GM19238 (cell line): ENCODE measurements around the gene ACTN4.

ENCODE experiments used
- DNase-seq: peaks from one replicate; pipeline ENCODE4 v3.0.0; 2011; ENCODE audit warnings: low spot score; ENCODE audit not compliant: insufficient read length

The ACTN4 gene

DNA sequence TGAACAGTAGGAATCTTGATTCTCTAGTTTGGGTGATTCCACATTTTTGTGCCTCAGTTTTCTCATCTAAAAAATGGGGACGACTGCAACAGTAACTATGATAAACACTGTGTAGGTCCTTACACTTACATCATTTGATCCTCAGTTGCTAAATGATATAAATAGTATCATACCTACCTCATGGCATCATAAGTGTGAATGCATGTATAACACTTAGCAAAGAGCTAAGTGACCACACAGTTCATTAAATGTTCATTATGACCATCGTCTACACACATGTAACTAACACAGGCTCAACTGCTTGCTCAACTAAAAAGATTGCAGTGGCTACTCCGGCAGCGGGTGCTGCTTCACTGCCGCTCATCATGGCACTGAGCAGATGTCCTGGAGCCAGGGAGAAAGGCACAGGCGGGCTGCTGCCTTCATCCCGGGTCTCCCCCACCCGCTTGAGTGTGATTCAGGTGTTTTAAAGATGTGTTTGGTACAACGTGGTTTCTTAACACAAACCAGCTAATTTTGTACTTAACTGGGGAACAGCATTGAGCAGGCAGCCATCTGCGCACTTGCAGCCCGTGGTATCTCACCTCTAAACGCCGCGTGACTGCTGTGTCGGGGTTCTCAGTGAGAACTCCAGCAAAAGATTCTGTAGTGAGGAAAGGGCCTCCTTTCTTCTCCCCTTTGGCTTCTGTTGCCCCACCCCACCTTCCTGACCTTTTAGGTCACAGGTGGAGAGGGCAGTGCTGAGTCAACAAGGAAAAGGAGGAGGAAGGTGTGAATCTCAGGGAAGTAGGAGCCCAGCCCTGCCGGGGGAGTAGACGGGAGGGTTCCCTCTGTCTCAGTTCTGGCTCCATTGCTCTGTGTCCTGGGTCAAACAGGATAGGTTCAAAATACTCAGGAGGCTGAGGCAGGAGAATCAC lies 11.7 kb upstream of the ACTN4 start:
- no peak for DNase-seq

DNA sequence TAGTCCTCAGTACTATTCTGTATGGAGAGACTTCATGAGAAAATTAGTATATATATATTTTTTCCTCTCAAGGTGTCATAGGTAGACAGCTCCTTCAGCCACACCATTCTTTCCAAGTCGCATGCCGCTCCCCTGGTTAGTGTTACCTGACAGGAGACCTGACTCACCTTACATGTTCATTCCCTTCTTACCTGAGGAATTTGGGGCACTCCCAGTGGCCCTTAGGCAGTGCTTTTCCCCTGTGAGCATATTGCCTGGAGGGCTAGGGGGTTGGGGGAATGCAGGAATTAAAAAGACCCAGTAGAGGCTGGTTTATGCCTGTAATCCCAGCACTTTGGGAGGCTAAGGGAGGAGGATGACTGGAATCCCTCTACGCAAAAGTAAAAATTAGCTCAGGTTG lies 9.0 kb upstream of the ACTN4 start:
- no peak for DNase-seq

- no peak for DNase-seq
These were observed 7.8 kb upstream of the ACTN4 start for GRCh38 chr19:38639679-38640078.

DNA sequence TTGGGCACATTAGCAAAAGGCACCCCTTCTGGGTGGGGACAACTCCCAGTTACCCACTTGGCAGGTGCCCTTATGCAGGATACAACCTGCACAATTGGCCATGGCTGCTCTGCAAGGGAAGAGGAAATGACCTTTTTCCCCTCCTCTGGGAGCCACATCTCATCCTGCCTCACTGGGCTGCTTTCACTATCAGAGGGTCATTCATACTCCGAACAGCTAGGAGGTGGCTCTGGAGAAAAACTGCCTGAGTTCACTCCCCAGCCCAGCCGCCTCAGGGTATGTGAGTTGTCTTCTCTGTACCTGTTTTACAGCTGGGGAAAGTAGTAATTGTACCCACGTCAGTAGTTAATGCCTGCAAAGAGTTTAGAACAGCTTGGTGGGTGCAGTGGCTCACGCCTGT lies 7.1 kb upstream of the ACTN4 start:
- DNase-seq, result no peak

- DNase-seq, result no peak
These were observed 5.3 kb upstream of the ACTN4 start for GRCh38 chr19:38642176-38642575.

- DNase-seq, result no peak
These were observed 2.7 kb upstream of the ACTN4 start for GRCh38 chr19:38644719-38645118.

GRCh38 chr19:38647966-38648768 lies 718 bp downstream of the ACTN4 start:
- no peak for DNase-seq

DNA sequence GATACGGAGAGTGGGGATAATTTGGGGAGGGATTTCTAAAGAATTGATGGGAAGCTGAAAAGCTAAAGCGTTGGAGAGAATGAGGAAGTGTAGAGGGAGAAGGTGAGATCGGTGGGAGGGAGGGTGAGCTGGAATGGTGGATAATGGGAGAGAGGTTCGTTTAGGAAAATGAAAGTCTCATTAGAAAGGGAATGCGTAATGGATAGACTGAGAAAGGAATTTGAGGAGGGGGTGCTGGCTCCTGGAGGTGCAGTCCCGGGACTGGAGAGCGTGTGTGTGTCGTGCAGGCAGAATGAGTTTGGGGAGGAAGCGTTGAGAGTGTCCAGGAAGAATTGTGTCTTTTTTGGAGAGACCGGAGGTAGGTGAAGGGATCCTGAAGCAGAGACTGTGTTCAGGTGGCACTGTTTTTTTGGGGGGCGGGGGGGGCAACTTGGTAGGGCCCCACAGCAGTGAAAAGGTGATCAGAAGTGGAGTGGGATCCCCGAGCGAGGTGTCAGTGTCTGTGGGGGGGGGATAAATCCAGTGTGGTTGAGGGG lies 1.4 kb downstream of the ACTN4 start:
- DNase-seq, result no peak

DNA sequence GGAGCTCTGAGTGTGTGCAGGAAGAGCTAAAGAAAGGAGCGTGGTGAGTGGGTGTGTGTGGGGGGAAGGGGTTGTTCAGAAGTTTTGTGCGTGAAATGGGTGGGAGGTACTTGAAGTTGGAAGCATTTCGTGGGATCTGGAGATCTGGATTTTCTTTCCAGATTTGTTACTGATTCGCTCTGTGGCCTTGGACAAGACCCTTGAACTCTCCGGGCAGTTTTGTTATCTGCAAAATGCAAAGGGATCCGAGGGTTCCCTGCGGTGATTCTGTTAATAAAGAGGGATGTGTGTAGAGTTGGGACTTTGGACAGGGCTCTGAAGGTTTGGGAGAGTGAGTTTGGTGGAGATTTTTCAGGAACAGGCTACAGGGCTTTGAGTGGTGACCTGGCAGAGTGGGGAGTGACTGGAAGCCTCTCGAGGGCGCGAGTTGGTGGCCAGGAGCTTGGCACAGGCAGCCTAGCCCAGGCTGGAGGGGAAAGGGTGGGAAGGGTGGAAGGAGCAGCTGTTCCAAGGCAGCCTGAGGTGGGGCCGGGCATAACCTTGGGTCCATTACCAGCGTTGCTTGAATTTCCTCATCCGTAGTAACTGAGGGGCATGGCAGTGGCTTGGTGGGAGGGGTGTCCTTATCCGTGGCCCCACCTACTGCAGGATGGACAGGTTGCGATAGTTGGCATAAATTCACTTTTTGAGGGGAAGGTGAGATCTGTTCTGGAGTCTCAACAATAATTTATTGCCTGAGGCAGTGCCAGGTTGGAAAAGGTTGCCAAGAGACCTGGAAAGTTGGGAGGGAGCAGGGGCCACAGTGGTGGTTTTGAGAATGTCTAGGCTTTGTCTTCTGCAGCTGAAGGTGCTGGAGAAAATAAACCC lies 2.1 kb downstream of the ACTN4 start:
- DNase-seq, result no peak

- no peak for DNase-seq
These were observed 2.8 kb downstream of the ACTN4 start for GRCh38 chr19:38650172-38650775.

- DNase-seq, result no peak
These were observed 3.6 kb downstream of the ACTN4 start for GRCh38 chr19:38650911-38651584.

DNA sequence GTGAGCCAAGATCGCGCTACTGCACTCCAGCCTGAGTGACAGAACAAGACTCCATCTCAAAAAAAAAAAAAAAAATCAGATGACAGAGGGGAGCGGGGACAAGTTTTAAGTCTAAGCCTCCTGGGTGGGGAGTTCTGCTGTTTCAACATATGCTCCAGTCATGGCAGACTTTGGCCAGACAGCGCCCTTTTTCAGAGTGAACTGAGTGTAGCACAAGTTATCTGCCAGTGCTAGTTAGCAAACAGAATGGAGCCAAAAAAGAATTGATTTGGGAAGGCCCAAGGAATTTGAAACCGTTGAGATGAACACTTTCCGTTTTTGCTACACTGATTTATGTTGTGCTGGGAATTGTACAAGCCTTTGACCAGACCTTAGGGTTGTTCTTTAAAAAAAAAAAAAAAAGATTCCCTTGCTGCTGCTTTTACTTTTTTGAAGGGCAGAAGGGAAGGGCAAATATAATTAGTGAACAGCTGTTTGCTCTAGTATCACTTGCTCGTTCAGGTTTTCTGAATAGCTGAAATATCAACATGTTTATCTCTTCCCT lies 5.7 kb downstream of the ACTN4 start:
- no peak for DNase-seq

- no peak for DNase-seq
These were observed 7.2 kb downstream of the ACTN4 start for GRCh38 chr19:38654628-38655055.

DNA sequence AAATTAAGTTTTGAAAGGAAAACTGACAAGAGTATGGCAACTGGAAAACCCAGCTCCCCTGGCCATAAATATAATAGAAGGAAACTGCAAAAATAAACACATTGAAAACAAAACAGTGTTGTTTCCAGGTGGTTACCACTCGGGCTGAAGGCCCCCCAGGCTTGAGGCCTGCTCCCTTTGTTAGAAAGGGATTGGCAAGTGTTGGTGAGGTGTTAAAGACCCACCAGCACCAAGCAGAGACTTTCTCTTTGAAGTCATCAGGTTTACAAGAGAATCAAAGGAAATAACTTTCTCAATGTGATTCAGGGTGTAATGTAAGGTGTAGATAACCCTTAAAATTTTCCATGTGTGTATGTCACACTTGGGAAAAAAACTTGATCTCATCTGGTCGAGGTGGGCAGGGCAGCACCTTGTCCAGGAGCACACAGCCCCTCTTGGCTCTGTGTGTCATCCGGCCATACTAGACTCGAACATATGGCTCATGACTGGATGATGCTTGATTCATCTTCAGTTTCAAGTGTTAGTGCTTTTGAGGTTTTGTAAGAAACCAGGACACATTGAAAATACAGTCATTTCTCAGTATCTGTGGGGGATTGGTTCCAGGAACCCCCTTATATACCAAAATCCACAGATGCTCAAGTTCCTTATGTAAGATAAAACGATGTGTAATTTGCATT lies 7.8 kb downstream of the ACTN4 start:
- no peak for DNase-seq

DNA sequence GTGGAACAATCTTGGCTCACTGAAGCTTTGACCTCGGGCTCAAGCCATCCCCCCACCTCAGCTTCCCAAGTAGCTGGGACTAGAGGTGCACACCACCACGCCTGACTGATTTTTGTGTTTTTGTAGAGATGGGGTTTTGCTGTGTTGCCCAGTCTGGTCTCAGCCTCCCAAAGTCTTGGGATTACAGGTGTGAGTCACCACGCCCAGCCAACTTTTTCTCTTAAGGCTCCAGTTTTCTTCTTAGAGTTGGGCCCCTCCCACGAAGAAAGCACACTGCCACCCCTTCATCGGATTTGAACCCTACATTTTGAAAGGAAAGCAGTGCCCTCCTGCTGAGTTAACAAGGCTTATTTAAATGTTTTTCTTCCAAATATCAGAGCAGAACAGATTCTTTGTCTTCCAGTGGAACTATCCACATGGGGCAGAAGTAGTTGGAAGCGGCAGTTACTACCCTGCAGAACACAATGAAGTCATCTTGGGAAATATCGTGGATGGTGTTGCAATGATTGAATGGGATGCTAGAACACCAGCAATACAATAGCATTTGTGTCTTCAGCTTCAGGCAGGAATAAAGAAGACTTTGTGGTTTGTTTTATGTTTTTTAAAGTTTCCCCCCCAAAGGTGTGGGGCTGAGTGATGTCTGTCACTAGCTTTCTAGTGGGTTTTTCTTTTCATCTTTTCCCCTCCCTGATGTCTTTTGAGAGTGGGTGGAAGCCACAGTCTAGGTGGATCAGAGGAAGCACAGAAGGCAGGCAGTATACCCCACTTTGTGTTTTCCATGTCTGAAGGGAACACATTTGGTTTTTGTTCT lies 8.9 kb downstream of the ACTN4 start:
- no peak for DNase-seq

DNA sequence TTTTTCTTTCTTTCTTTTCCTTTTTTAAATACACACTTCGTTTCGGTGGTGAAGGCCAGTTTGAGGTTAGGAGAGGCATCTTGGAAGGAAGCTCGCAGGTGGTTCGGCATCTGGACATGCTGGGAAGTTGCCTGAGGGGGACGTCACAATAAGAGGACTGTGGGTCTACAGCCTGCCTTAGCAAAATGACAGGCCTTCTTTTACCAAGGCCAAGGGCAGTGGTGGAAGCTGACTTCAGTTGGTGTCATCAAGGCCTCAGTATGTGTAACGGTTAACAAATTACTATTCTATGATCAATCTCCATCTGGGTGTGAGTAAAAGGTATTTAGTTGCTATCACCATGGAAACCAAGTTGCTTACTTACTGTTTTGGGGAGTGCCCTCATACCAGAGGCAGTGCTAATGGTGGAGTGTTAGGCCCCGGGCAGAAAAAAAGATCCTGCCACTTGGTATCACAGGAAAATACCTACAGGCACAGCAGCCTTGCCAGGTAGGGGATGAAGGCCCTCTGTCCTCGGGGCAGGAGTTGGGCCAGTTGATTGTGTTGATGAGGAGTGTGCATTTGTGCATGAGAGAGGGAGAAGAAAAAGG lies 10.3 kb downstream of the ACTN4 start:
- DNase-seq, result no peak

DNA sequence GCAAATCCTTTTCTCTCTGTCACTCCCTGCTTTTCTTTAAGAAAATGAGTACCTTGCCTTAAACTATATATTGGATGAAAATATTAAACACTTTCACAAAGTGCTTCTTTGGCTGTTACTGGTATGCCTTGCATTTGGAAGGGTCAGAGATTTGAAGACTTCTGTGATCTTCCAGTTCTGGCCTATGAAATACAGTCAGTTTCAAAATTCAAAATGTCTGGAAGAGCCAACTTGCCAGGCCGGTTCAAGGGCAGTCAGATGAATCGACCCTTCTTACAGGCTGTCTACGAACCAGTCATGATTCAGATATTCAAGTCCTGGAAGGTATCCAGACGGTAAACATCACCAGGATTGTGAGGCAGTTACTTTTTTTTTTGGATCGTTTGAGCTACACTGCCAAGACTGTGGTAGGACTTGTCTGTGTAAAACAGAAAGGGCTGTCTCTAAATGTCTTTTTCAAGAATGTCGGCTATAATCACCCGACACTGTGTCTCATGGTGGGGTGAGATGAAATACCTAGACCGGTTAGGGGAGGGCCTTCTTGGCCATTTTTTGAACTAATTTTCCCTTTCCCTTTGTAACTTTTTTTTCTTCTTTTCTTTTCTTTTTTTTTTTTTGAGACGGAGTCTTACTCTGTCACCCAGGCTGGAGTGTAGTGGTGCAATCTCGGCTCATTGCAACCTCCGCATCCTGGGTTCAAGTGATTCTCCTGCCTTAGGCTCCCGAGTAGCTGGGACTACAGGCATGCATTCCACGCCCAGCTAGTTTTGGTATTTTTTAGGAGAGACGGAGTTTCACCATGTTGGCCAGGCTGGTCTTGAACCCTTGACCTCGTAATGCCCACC lies 11.2 kb downstream of the ACTN4 start:
- no peak for DNase-seq
